Left ventricle myocardium inferior (tissue), 1 donor: Measurements from ENCODE around the gene MED4. TPM values are rescaled to one million over a fixed set of nuclear protein-coding genes. Genes with fewer than 3 reads are reported as not detected.

Source experiments
- DNase-seq: peaks from one replicate; pipeline ENCODE4 v3.0.0-alpha.2; 2020
- H3K27ac ChIP-seq: fragments of 200-600 bp; replicated peaks from 2 replicates; pipeline ENCODE4 v1.8.0; 2021
- H3K27me3 ChIP-seq: fragments of 200-600 bp; 2 replicates; pipeline ENCODE4 v1.8.0; 2021; ENCODE audit warnings: low read depth
- H3K36me3 ChIP-seq: fragments of 200-600 bp; 2 replicates; pipeline ENCODE4 v1.8.0; 2021
- H3K4me1 ChIP-seq: fragments of 200-600 bp; 2 replicates; pipeline ENCODE4 v1.8.0; 2021
- H3K4me3 ChIP-seq: fragments of 200-600 bp; 2 replicates; pipeline ENCODE4 v1.8.0; 2021; ENCODE audit warnings: mild to moderate bottlenecking, moderate library complexity
- H3K9me3 ChIP-seq: fragments of 200-600 bp; replicated peaks from 2 replicates; pipeline ENCODE4 v1.8.0; 2021
- intact Hi-C: fragments of 100-400 bp; cut with micrococcal nuclease; formaldehyde crosslinking; loops from one replicate; pipeline ENCODE4 v1.11.0; 2022
- total RNA-seq: library from RNA; stranded (reverse); fragmentation: NEBNext Ultra II Directional; extraction: Animal tissue kit (Norgen Biotek cat#: 25700); gene quantifications from one replicate; pipeline ENCODE4 v1.2.1, GENCODE V29; 2021
- TF ChIP-seq, protein P1 (sequence below): fragments of 200-600 bp; IDR thresholded peaks from 2 replicates; pipeline ENCODE4 v1.8.0; 2021; ENCODE audit warnings: antibody characterized with exemption, mild to moderate bottlenecking, borderline replicate concordance
- donor health status: DM: no; HTN: yes; CAD: no; lungs with severe emphysema.

Gene MED4
- total RNA-seq, 1 donor from 2014 or later = 39.4 TPM

DNA sequence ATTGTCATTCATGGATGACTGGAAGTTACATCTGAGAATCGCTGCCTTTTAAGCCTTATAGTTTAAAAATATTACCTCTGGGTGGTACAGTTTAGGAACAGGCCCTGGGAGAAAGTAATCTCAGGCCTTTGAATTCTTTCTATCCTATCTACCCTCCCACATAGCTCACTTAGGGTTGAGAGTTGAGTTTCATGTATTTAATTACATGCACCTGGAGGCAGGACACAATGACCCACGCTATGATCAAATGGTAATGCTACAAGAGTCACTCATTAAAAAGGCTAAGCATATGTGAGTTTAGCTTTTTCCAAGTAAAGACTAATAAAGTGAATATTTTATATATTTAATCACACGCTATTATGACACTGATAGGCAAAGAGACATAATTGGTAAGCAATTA lies 25.3 kb upstream of the MED4 start:
- Histone ChIP-seq H3K4me3 (no peak overlapping the region), H3K9me3 (no peaks in the 10 kb centered on the region), H3K4me1 (peaks cover 39% of the 10 kb centered on the region), H3K27me3 (no peaks in the 10 kb centered on the region), H3K27ac (no peak overlapping the region), H3K36me3 (no peaks in the 10 kb centered on the region)
- TF ChIP-seq, protein P1, sequence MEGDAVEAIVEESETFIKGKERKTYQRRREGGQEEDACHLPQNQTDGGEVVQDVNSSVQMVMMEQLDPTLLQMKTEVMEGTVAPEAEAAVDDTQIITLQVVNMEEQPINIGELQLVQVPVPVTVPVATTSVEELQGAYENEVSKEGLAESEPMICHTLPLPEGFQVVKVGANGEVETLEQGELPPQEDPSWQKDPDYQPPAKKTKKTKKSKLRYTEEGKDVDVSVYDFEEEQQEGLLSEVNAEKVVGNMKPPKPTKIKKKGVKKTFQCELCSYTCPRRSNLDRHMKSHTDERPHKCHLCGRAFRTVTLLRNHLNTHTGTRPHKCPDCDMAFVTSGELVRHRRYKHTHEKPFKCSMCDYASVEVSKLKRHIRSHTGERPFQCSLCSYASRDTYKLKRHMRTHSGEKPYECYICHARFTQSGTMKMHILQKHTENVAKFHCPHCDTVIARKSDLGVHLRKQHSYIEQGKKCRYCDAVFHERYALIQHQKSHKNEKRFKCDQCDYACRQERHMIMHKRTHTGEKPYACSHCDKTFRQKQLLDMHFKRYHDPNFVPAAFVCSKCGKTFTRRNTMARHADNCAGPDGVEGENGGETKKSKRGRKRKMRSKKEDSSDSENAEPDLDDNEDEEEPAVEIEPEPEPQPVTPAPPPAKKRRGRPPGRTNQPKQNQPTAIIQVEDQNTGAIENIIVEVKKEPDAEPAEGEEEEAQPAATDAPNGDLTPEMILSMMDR = no peak
- intact Hi-C loops = loop anchor here (10.0 kb wide), 1 partner anchor 115 kb away; the partner anchor contains the start of gene ITM2B
- no peak for DNase-seq

DNA sequence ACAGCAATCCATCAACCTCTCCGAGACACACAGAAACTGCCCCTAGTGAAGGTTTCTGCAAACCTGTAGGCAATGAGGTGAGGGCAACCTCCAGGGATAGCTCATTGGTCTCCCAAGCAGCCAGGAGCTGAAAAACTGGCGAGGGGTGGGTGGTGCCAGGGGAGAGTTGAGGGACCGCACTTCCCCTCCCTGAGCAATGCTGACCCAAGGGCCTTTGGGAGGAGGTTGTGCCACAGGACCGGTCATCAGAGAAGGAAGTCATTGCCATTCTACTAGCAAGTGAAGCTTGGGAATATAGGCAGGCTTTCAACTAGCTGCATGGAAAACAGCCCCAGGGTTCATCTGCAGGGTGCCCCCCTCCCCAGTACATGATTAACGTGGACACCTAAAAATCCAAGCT lies 23.1 kb upstream of the MED4 start:
- no peak overlapping the region for H3K4me3 ChIP-seq
- H3K27me3 ChIP-seq = no peaks in the 10 kb centered on the region
- H3K9me3 ChIP-seq = no peaks in the 10 kb centered on the region
- H3K36me3 ChIP-seq = no peaks in the 10 kb centered on the region
- no peak overlapping the region for H3K27ac ChIP-seq
- intact Hi-C loops = loop anchor here (10.0 kb wide), 1 partner anchor 467 kb away; no protein-coding TSS in a partner anchor
- DNase-seq = no peak
- peaks cover 28% of the 10 kb centered on the region for H3K4me1 ChIP-seq
- TF ChIP-seq, protein P1 = no peak

DNA sequence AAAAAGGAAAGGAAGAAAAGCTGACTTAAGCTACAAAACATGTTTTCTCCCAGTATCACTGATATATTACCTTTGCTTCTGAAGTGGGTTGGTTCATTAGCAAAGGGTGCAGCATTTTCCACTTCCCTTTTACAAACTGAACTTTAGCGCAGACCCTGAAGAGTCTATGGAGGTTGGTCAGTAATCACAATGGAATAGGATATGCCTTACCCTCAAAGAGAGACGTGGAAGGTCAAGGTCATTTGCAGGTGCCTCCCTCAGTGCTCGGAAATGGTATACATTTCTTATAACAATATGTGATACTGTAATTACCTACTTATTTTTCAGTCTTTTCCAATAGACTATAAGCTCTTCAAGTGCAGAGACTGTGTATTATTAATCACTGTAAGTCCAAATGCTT lies 21.9 kb upstream of the MED4 start:
- Histone ChIP-seq H3K4me1 (peaks cover 34% of the 10 kb centered on the region), H3K27ac (no peak overlapping the region), H3K4me3 (no peak overlapping the region), H3K36me3 (no peaks in the 10 kb centered on the region), H3K9me3 (no peaks in the 10 kb centered on the region), H3K27me3 (no peaks in the 10 kb centered on the region)
- TF ChIP-seq, protein P1 = no peak
- intact Hi-C loops = loop anchor here (10.0 kb wide), 1 partner anchor 468 kb away; no protein-coding TSS in a partner anchor
- DNase-seq = no peak

DNA sequence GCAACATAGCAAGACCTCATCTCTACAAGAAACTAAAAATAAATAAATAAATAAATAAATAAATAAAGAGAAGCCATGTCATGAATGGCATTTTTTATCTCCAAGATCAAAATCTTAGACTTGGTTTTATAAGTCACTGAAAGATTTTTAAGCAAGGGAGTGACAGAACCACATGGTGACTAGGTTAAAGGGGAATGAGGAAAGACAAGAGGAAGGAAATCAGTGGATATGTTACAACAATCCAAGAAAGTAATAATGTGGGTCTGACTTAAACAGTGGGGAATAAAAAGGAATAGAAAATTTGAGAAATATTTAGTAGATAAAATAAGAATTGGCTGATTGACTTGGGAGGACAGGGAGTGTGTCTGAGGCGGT lies 18.8 kb upstream of the MED4 start:
- TF ChIP-seq, protein P1 = no peak
- H3K4me3 ChIP-seq = no peak overlapping the region
- intact Hi-C loops = loop anchor here (10.0 kb wide), 1 partner anchor 471 kb away; no protein-coding TSS in a partner anchor
- peak overlapping the region; percentile 83 for H3K27ac ChIP-seq
- no peaks in the 10 kb centered on the region for H3K27me3 ChIP-seq
- no peaks in the 10 kb centered on the region for H3K36me3 ChIP-seq
- peaks cover 52% of the 10 kb centered on the region for H3K4me1 ChIP-seq
- no peaks in the 10 kb centered on the region for H3K9me3 ChIP-seq
- DNase-seq = no peak

DNA sequence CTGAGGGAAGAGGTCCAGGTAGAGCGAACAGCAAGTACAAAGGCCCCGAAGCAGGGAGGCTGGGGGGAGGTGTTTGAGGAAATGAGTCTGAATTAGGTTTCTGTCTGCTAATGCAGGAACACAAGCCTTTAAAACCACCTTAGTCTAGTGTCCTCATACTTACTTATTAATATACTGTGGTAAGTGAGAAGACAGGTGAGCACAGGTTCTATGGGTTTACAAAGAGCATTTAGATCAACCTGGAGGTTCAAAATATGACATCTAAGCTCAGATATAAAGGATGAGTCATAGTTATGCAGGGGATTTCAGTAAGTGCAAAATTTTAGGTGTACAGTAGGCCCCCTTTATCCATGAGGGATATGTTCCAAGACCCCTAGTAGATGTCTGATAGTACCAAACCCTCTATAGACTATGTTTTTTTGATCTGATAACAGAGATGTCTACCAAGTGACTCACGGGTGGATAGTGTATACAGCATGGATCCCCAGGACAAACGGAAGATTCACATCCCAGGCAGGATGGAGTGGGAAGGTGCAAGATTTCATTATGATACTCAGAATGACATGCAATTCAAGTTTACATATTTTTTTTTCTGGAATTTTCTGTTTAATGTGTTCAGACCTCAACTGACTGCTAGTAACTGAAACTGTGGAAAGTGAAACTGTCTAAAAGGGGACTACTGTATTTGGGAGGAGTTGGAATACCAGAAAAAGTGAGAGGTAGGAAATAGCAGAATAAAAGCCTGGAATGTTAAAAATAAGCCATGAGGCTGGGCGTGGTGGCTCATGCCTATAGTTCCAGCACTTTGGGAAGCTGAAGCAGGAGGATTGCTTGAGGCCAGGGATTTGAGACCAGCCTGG lies 18.2 kb upstream of the MED4 start:
- DNase-seq = no peak
- H3K9me3 ChIP-seq = no peaks in the 10 kb centered on the region
- peaks cover 53% of the 10 kb centered on the region for H3K4me1 ChIP-seq
- intact Hi-C loops = loop anchor here (10.0 kb wide), 1 partner anchor 472 kb away; no protein-coding TSS in a partner anchor
- peak overlapping the region; percentile 83 for H3K27ac ChIP-seq
- TF ChIP-seq, protein P1 = no peak
- no peaks in the 10 kb centered on the region for H3K27me3 ChIP-seq
- no peaks in the 10 kb centered on the region for H3K36me3 ChIP-seq
- no peak overlapping the region for H3K4me3 ChIP-seq
